IMR-90 (cell line): ENCODE data around the gene ABCA7. TPM values are rescaled to one million over a fixed set of nuclear protein-coding genes. Genes with fewer than 3 reads are reported as not detected.
A peak's percentile ranks its signal among the peaks of the same experiment; 100 is the strongest.
"Not testable (repeated sequence)": the region's sequence is repeated elsewhere in the genome, so short reads cannot be mapped to it uniquely, and the experiment has no call there.

ENCODE experiments used
- ATAC-seq: fragments of 200-7000 bp; cut with Tn5 transposase; 2 replicates; pipeline ENCODE4 v1.9.1; 2020; ENCODE audit warnings: low read depth, mild to moderate bottlenecking, moderate library complexity
- BruUV-seq: library from RNA; stranded (reverse); fragments of 400-500 nt; replicated peaks from 2 replicates; lab custom pipeline; 2021; lab: Mats Ljungman, UMichigan
- CTCF ChIA-PET: fragments of 300-600 bp; formaldehyde crosslinking; extraction: SDS; loops from one replicate; lab custom pipeline; 2021; ENCODE audit warnings: antibody characterized with exemption; lab: Yijun Ruan, JAX
- POLR2A ChIA-PET: fragments of 300-600 bp; sonication (Branson Sonifier 250); formaldehyde crosslinking; loops from one replicate; lab custom pipeline; 2022; ENCODE audit warnings: antibody characterized with exemption; ENCODE audit not compliant: unreplicated experiment; lab: Charles Lee
- DNase-seq: peaks from one replicate; pipeline ENCODE4 v3.0.0; 2013
- H2AFZ ChIP-seq: replicated peaks from 2 replicates; pipeline ENCODE3; 2013; ENCODE audit warnings: low read length, mild to moderate bottlenecking; ENCODE audit not compliant: poor library complexity
- H2AK5ac ChIP-seq: 2 replicates; pipeline ENCODE4 v1.6.1; 2013; ENCODE audit warnings: low read depth, low read length, inconsistent platforms
- H2AK9ac ChIP-seq: replicated peaks from 2 replicates; pipeline ENCODE3; 2013; ENCODE audit warnings: mild to moderate bottlenecking, low read depth, low read length, moderate library complexity; ENCODE audit not compliant: poor library complexity
- H2BK120ac ChIP-seq: 2 replicates; pipeline ENCODE4 v1.6.1; 2013; ENCODE audit warnings: low read depth, low read length, inconsistent platforms
- H2BK15ac ChIP-seq: 3 replicates; pipeline ENCODE4 v1.6.1; 2013; ENCODE audit warnings: low read depth, low read length, inconsistent platforms
- H2BK20ac ChIP-seq: 2 replicates; pipeline ENCODE4 v1.6.1; 2013; ENCODE audit warnings: low read depth, mild to moderate bottlenecking, inconsistent platforms, low read length, moderate library complexity
- H2BK5ac ChIP-seq: 2 replicates; pipeline ENCODE4 v1.6.1; 2013; ENCODE audit warnings: mild to moderate bottlenecking, low read depth, low read length, inconsistent platforms; ENCODE audit not compliant: poor library complexity, severe bottlenecking
- H3K14ac ChIP-seq: replicated peaks from 2 replicates; pipeline ENCODE4 v1.6.1; 2013; ENCODE audit warnings: low read depth, low read length, inconsistent platforms
- H3K18ac ChIP-seq: 2 replicates; pipeline ENCODE4 v1.6.1; 2013; ENCODE audit warnings: low read depth, low read length, control low read depth
- H3K23ac ChIP-seq: 2 replicates; pipeline ENCODE4 v1.6.1; 2013; ENCODE audit warnings: low read depth, low read length, inconsistent platforms
- H3K27ac ChIP-seq: 2 replicates; pipeline ENCODE4 v1.5.1; 2013; ENCODE audit warnings: mild to moderate bottlenecking, control low read depth, low read length; ENCODE audit not compliant: insufficient read depth
- H3K27me3 ChIP-seq: 2 replicates; pipeline ENCODE4 v1.6.1; 2013; ENCODE audit warnings: low read length; ENCODE audit not compliant: control insufficient read depth, insufficient read depth
- H3K36me3 ChIP-seq: 2 replicates; pipeline ENCODE4 v1.6.1; 2013; ENCODE audit warnings: low read length, mixed read lengths; ENCODE audit not compliant: control insufficient read depth, insufficient read depth
- H3K4ac ChIP-seq: 2 replicates; pipeline ENCODE4 v1.6.1; 2013; ENCODE audit warnings: low read depth, low read length, inconsistent platforms
- H3K4me1 ChIP-seq: 2 replicates; pipeline ENCODE4 v1.6.1; 2013; ENCODE audit warnings: low read length, mixed read lengths; ENCODE audit not compliant: control insufficient read depth, insufficient read depth
- H3K4me2 ChIP-seq: 2 replicates; pipeline ENCODE4 v1.6.1; 2013; ENCODE audit warnings: low read depth, mild to moderate bottlenecking, control low read depth, low read length, moderate library complexity
- H3K4me3 ChIP-seq: 2 replicates; pipeline ENCODE4 v1.5.1; 2013; ENCODE audit warnings: low read depth, mild to moderate bottlenecking, control low read depth, low read length, moderate library complexity; ENCODE audit not compliant: insufficient read depth
- H3K56ac ChIP-seq: 2 replicates; pipeline ENCODE4 v1.6.1; 2013; ENCODE audit warnings: low read length, inconsistent platforms; ENCODE audit not compliant: insufficient read depth; ENCODE audit errors: extremely low read depth
- H3K79me1 ChIP-seq, 2 experiments: 2 replicates each; pipeline ENCODE4 v1.6.1; 2013; ENCODE audit warnings: low read length in 2 of 2, inconsistent platforms in 1 of 2, low read depth in 1 of 2
- H3K9ac ChIP-seq: 2 replicates; pipeline ENCODE4 v1.6.1; 2013; ENCODE audit warnings: low read depth, low read length, control low read depth
- H3K9me1 ChIP-seq: 2 replicates; pipeline ENCODE4 v1.6.1; 2013; ENCODE audit warnings: low read length, inconsistent platforms; ENCODE audit not compliant: insufficient read depth
- H3K9me3 ChIP-seq: 2 replicates; pipeline ENCODE4 v1.6.1; 2013; ENCODE audit warnings: low read length; ENCODE audit not compliant: control insufficient read depth, insufficient read depth
- H4K20me1 ChIP-seq: 2 replicates; pipeline ENCODE4 v1.6.1; 2013; ENCODE audit warnings: low read length, inconsistent platforms; ENCODE audit not compliant: insufficient read depth
- H4K5ac ChIP-seq: 2 replicates; pipeline ENCODE4 v1.6.1; 2013; ENCODE audit warnings: mild to moderate bottlenecking, low read depth, low read length, control low read depth
- H4K8ac ChIP-seq, 2 experiments: 2 replicates each; pipeline ENCODE4 v1.6.1; 2013; ENCODE audit warnings: low read depth in 2 of 2, low read length in 2 of 2, control low read depth in 1 of 2, inconsistent platforms in 1 of 2
- H4K91ac ChIP-seq: 2 replicates; pipeline ENCODE4 v1.6.1; 2013; ENCODE audit warnings: low read depth, low read length, inconsistent platforms; ENCODE audit not compliant: insufficient read depth
- MAFK ChIP-seq: IDR thresholded peaks from 2 replicates; pipeline ENCODE4 v1.6.1; 2012; ENCODE audit warnings: low read depth, low read length, improper control_type of control experiment
- MAZ ChIP-seq: IDR thresholded peaks from 2 replicates; pipeline ENCODE4 v1.6.1; 2012; ENCODE audit warnings: low read depth, mild to moderate bottlenecking, low read length, improper control_type of control experiment, moderate library complexity, borderline replicate concordance
- MXI1 ChIP-seq: IDR thresholded peaks from 2 replicates; pipeline ENCODE4 v1.6.1; 2012; ENCODE audit warnings: low read depth, mild to moderate bottlenecking, low read length, moderate library complexity, borderline replicate concordance
- RCOR1 ChIP-seq: IDR thresholded peaks from 2 replicates; pipeline ENCODE4 v1.6.1; 2012; ENCODE audit warnings: mild to moderate bottlenecking, low read length, improper control_type of control experiment; ENCODE audit not compliant: insufficient replicate concordance
- SMC3 ChIP-seq: fragments of 150-350 bp; IDR thresholded peaks from 2 replicates; pipeline ENCODE4 v1.6.1; 2016; ENCODE audit warnings: low read depth, mild to moderate bottlenecking, antibody characterized with exemption, low read length, moderate library complexity
- WGBS, 2 experiments: methylation state at CpG; one replicate each; pipeline versions ENCODE4 v1.1.5 to v1.1.7; 2013; ENCODE audit warnings: missing lambda C conversion rate in 2 of 2; ENCODE audit not compliant: insufficient read length in 1 of 2; ENCODE audit errors: extremely low coverage in 2 of 2; 5-methylcytosine and 5-hydroxymethylcytosine counted together
- dilution Hi-C: fragments of 300-500 bp; cut with HindIII; formaldehyde crosslinking; loops from one replicate; pipeline ENCODE4 v1.14.3; 2018; ENCODE audit warnings: low sequenced_read_pairs; ENCODE audit not compliant: unreplicated experiment
- in situ Hi-C: fragments of 300-500 bp; cut with MboI; formaldehyde crosslinking; loops from 3 replicates; pipeline ENCODE4 v1.14.3; 2019; ENCODE audit warnings: low sequenced_read_pairs, inconsistent platforms, mixed read lengths
- intact Hi-C: fragments of 100-400 bp; cut with micrococcal nuclease; formaldehyde crosslinking; loops from 2 replicates; pipeline ENCODE4 v1.10.0; 2022
- polyA plus RNA-seq, 3 experiments: library from polyadenylated mRNA; depleted of rRNA; stranded (reverse); fragments of >200 nt; gene quantifications; 2 replicates each; pipeline ENCODE4 v1.2.3, GENCODE V29; 2012; ENCODE audit warnings: low replicate concordance in 1 of 3
- total RNA-seq: library from RNA; depleted of rRNA; stranded (reverse); fragments of >200 nt; gene quantifications from 2 replicates; pipeline ENCODE4 v1.2.3, GENCODE V29; 2012

Gene ABCA7
- total and polyA plus RNA-seq, 2 of the 4 experiments (the other 2 are of a cell fraction): 0.36 to 3.3 TPM

DNA sequence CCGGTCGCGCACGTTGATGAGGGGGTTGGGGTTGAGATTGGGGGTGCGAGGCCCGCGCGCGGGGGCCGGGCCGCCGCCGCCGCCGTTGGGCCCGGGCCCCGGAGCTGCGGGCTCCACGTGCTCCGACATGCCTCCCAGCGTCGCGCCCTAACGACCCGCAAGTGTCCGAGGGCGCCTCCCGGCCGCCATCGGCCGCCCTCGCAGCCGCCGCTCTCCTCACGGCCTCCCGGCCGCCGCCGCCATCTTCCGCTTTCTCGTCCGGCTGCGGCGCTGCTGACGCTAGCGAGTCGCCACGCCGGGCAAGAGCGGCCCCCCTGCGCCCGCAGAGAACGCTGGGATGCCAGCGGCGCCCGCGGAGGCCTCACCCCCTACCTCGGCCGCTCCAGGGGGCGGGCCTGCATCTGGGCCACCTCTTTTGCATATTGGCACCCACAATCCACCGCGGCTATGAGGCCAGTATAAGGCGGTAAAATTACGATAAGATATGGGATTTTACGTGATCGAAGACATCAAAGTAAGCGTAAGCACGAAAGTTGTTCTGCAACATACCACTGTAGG is 19.0 kb upstream of the ABCA7 start, which contains the start of gene TMEM259:
Gene TMEM259 (minus strand): TSS at position 256 of the 558 bp plus-strand sequence. CDS start 127 bp downstream, at position 129.
- peak within 1 kb of the TSS; percentile 95 for H2AK9ac ChIP-seq
- peak within 1 kb of the TSS; percentile 66 for H3K4me3 ChIP-seq
- peak within 1 kb of the TSS; percentile 91 for H4K91ac ChIP-seq
- peak within 1 kb of the TSS; percentile 88; the same call in 1 of the 2 replicates for H3K18ac ChIP-seq
- no TSS peak for BruUV-seq
- peak within 1 kb of the TSS; percentile 96; the same call in 1 of the 2 replicates for H2BK20ac ChIP-seq
- H3K4ac ChIP-seq: peak within 1 kb of the TSS; percentile 89
- H3K27ac ChIP-seq: peak within 1 kb of the TSS; percentile 66
- peak within 1 kb of the TSS; percentile 97 for H2BK5ac ChIP-seq
- TF ChIP-seq MXI1: peak; percentile 72; the same call in 1 of the 2 replicates
- no peak for TF ChIP-seq SMC3
- peak; percentile 90 for TF ChIP-seq MAZ
- TF ChIP-seq RCOR1: no peak
- 0 out of 2 replicates have a peak, but pooled peaks have one; percentile 9 for TF ChIP-seq MAFK
- peak within 1 kb of the TSS; percentile 66 to 99 for H4K8ac ChIP-seq
- peak within 1 kb of the TSS; percentile 91; the same call in 1 of the 3 replicates for H2BK15ac ChIP-seq
- ATAC-seq (peak; percentile 93), DNase-seq (peak; percentile 96)
- peaks cover 50% of the 10 kb centered on the region for H4K20me1 ChIP-seq
- H3K23ac ChIP-seq: peak within 1 kb of the TSS; percentile 95
- in situ Hi-C loops (no loop called here), dilution Hi-C loops (no loop called here), intact Hi-C loops (no loop called here)
- H3K27me3 ChIP-seq: no peaks in the 10 kb centered on the region
- H3K4me2 ChIP-seq: peak within 1 kb of the TSS; percentile 98
- H3K14ac ChIP-seq: peak within 1 kb of the TSS; percentile 96
- H3K79me1 ChIP-seq: peaks cover 0 to 45% of the 10 kb centered on the region in 2 experiments; a peak in 3 of 4 replicates
- H3K4me1 ChIP-seq: peaks cover 32% of the 10 kb centered on the region
- H3K9me1 ChIP-seq: peaks cover 9% of the 10 kb centered on the region; the same call in 1 of the 2 replicates
- H4K5ac ChIP-seq: peak within 1 kb of the TSS; percentile 67
- ChIA-PET CTCF (no interaction called here), POLR2A (interaction anchor here (0.6 kb wide), 1 partner anchor 169 kb away, joined by 11 read pairs; no protein-coding TSS in a partner anchor)
- peak within 1 kb of the TSS; percentile 96 for H2BK120ac ChIP-seq
- peak within 1 kb of the TSS; percentile 90 for H2AK5ac ChIP-seq
- peak within 1 kb of the TSS; percentile 84 for H2AFZ ChIP-seq
- 0% methylated on average over 13 of the region's 68 CpGs; no CpG with 5 or more reads in 1 of the 2 experiments for WGBS, 2 experiments
- peak within 1 kb of the TSS; percentile 91 for H3K56ac ChIP-seq
- no peaks in the 10 kb centered on the region for H3K36me3 ChIP-seq
- peak within 1 kb of the TSS; percentile 93 for H3K9ac ChIP-seq
- H3K9me3 ChIP-seq: no peaks in the 10 kb centered on the region

DNA sequence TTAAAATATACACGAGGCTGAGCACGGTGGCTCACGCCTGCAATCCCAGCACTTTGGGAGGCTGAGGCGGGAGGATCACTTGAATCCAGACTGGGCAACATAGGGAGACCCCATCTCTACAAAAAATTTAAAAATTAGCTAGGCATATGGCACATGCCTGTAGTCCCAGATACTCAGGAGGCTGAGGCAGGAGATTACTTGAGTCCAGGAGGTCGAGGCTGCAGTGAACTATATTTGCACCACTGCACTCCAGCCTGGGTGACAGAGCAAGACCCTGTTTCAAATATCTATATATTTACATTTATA is 16.1 kb upstream of the ABCA7 start:
- H2BK5ac ChIP-seq, H3K9ac ChIP-seq, intact Hi-C loops, H3K4ac ChIP-seq, H4K91ac ChIP-seq, H4K5ac ChIP-seq, H2BK15ac ChIP-seq, H3K36me3 ChIP-seq, H3K27me3 ChIP-seq, dilution Hi-C loops, BruUV-seq, DNase-seq, H3K9me3 ChIP-seq, H2BK20ac ChIP-seq, CTCF ChIA-PET, H2AK9ac ChIP-seq, H2BK120ac ChIP-seq, H3K56ac ChIP-seq, H3K14ac ChIP-seq, H3K4me2 ChIP-seq, H3K9me1 ChIP-seq, H2AFZ ChIP-seq, H4K8ac ChIP-seq, H3K4me3 ChIP-seq, H2AK5ac ChIP-seq, H3K23ac ChIP-seq, ATAC-seq, H3K18ac ChIP-seq, H3K27ac ChIP-seq, in situ Hi-C loops, POLR2A ChIA-PET: not testable (repeated sequence)
- peaks cover 41% of the 10 kb centered on the region for H4K20me1 ChIP-seq
- peaks cover 13% of the 10 kb centered on the region for H3K4me1 ChIP-seq
- WGBS, 2 experiments: no CpG with 5 or more reads among the region's 5 CpGs
- H3K79me1 ChIP-seq: peaks cover 0 to 22% of the 10 kb centered on the region in 2 experiments; a peak in 3 of 4 replicates
